ENCODE data around the gene EPHA2. TPM values are rescaled to one million over a fixed set of nuclear protein-coding genes. Genes with fewer than 3 reads are reported as not detected.

EPHA2 gene
- total RNA-seq, 2 experiments from 2014 or later = 0.08 TPM; not detected in 1

GRCh38 chr1:16099412-16099811 lies 56.5 kb downstream of the EPHA2 start:
- H3K36me3 Mint-ChIP-seq = no peaks in the 10 kb centered on the region
- no peaks in the 10 kb centered on the region for H3K4me1 Mint-ChIP-seq
- peaks cover 5% of the 10 kb centered on the region for H3K9me3 Mint-ChIP-seq
- H3K27me3 Mint-ChIP-seq = peaks cover 11% of the 10 kb centered on the region
- no peak overlapping the region for H3K27ac Mint-ChIP-seq
- no peak overlapping the region for H3K4me3 Mint-ChIP-seq
- DNase-seq = no peak

- Mint-ChIP-seq H3K9me3 (no peaks in the 10 kb centered on the region), H3K4me3 (no peak overlapping the region), H3K27me3 (peaks cover 7% of the 10 kb centered on the region), H3K27ac (no peak overlapping the region), H3K36me3 (no peaks in the 10 kb centered on the region), H3K4me1 (no peaks in the 10 kb centered on the region)
- DNase-seq = no peak
These were observed 60.4 kb downstream of the EPHA2 start for GRCh38 chr1:16095447-16095846.

GRCh38 chr1:16094453-16095158 lies 61.3 kb downstream of the EPHA2 start:
- Mint-ChIP-seq H3K9me3 (no peaks in the 10 kb centered on the region), H3K4me1 (no peaks in the 10 kb centered on the region), H3K4me3 (no peak overlapping the region), H3K27me3 (peaks cover 7% of the 10 kb centered on the region), H3K27ac (no peak overlapping the region), H3K36me3 (no peaks in the 10 kb centered on the region)
- DNase-seq = no peak

GRCh38 chr1:16093611-16094010 lies 62.3 kb downstream of the EPHA2 start:
- no peaks in the 10 kb centered on the region for H3K4me1 Mint-ChIP-seq
- DNase-seq = no peak
- no peaks in the 10 kb centered on the region for H3K36me3 Mint-ChIP-seq
- H3K27ac Mint-ChIP-seq = no peak overlapping the region
- peaks cover 7% of the 10 kb centered on the region for H3K27me3 Mint-ChIP-seq
- no peak overlapping the region for H3K4me3 Mint-ChIP-seq
- no peaks in the 10 kb centered on the region for H3K9me3 Mint-ChIP-seq

- Mint-ChIP-seq H3K27ac (no peak overlapping the region), H3K27me3 (peaks cover 7% of the 10 kb centered on the region), H3K9me3 (no peaks in the 10 kb centered on the region), H3K4me3 (no peak overlapping the region), H3K36me3 (no peaks in the 10 kb centered on the region), H3K4me1 (no peaks in the 10 kb centered on the region)
- no peak for DNase-seq
These were observed 62.9 kb downstream of the EPHA2 start for GRCh38 chr1:16092923-16093511.

- H3K4me3 Mint-ChIP-seq = no peak overlapping the region
- H3K9me3 Mint-ChIP-seq = no peaks in the 10 kb centered on the region
- H3K36me3 Mint-ChIP-seq = no peaks in the 10 kb centered on the region
- DNase-seq = no peak
- no peaks in the 10 kb centered on the region for H3K4me1 Mint-ChIP-seq
- H3K27me3 Mint-ChIP-seq = peaks cover 7% of the 10 kb centered on the region
- H3K27ac Mint-ChIP-seq = no peak overlapping the region
These were observed 63.6 kb downstream of the EPHA2 start for GRCh38 chr1:16092097-16092922.

- H3K4me3 Mint-ChIP-seq = no peak overlapping the region
- H3K27me3 Mint-ChIP-seq = peaks cover 3% of the 10 kb centered on the region
- H3K36me3 Mint-ChIP-seq = no peaks in the 10 kb centered on the region
- H3K4me1 Mint-ChIP-seq = no peaks in the 10 kb centered on the region
- no peak for DNase-seq
- H3K27ac Mint-ChIP-seq = no peak overlapping the region
- no peaks in the 10 kb centered on the region for H3K9me3 Mint-ChIP-seq
These were observed 64.6 kb downstream of the EPHA2 start for GRCh38 chr1:16091296-16091695.

GRCh38 chr1:16090076-16090826 lies 65.6 kb downstream of the EPHA2 start:
- H3K4me1 Mint-ChIP-seq = no peaks in the 10 kb centered on the region
- no peaks in the 10 kb centered on the region for H3K36me3 Mint-ChIP-seq
- H3K27me3 Mint-ChIP-seq = no peaks in the 10 kb centered on the region
- H3K9me3 Mint-ChIP-seq = no peaks in the 10 kb centered on the region
- DNase-seq = no peak
- no peak overlapping the region for H3K27ac Mint-ChIP-seq
- no peak overlapping the region for H3K4me3 Mint-ChIP-seq

- Mint-ChIP-seq H3K36me3 (no peaks in the 10 kb centered on the region), H3K4me3 (no peak overlapping the region), H3K27ac (no peak overlapping the region), H3K9me3 (no peaks in the 10 kb centered on the region), H3K27me3 (no peaks in the 10 kb centered on the region), H3K4me1 (no peaks in the 10 kb centered on the region)
- no peak for DNase-seq
These were observed 66.9 kb downstream of the EPHA2 start for GRCh38 chr1:16088996-16089395.

- no peaks in the 10 kb centered on the region for H3K4me1 Mint-ChIP-seq
- DNase-seq = no peak
- no peak overlapping the region for H3K27ac Mint-ChIP-seq
- no peak overlapping the region for H3K4me3 Mint-ChIP-seq
- no peaks in the 10 kb centered on the region for H3K27me3 Mint-ChIP-seq
- H3K9me3 Mint-ChIP-seq = no peaks in the 10 kb centered on the region
- H3K36me3 Mint-ChIP-seq = no peaks in the 10 kb centered on the region
These were observed 67.4 kb downstream of the EPHA2 start for GRCh38 chr1:16088351-16088911.

- Mint-ChIP-seq H3K27ac (no peak overlapping the region), H3K4me1 (no peaks in the 10 kb centered on the region), H3K36me3 (no peaks in the 10 kb centered on the region), H3K27me3 (no peaks in the 10 kb centered on the region), H3K9me3 (no peaks in the 10 kb centered on the region), H3K4me3 (no peak overlapping the region)
- no peak for DNase-seq
These were observed 68.1 kb downstream of the EPHA2 start for GRCh38 chr1:16087733-16088132.

- Mint-ChIP-seq H3K27ac (no peak overlapping the region), H3K4me1 (no peaks in the 10 kb centered on the region), H3K36me3 (no peaks in the 10 kb centered on the region), H3K9me3 (no peaks in the 10 kb centered on the region), H3K4me3 (no peak overlapping the region), H3K27me3 (no peaks in the 10 kb centered on the region)
- no peak for DNase-seq
These were observed 70.3 kb downstream of the EPHA2 start for GRCh38 chr1:16085522-16085921.

- H3K36me3 Mint-ChIP-seq = no peaks in the 10 kb centered on the region
- no peak overlapping the region for H3K4me3 Mint-ChIP-seq
- peaks cover 6% of the 10 kb centered on the region for H3K4me1 Mint-ChIP-seq
- H3K27ac Mint-ChIP-seq = no peak overlapping the region
- DNase-seq = no peak
- no peaks in the 10 kb centered on the region for H3K9me3 Mint-ChIP-seq
- no peaks in the 10 kb centered on the region for H3K27me3 Mint-ChIP-seq
These were observed 72.4 kb downstream of the EPHA2 start for GRCh38 chr1:16083486-16083885.

GRCh38 chr1:16082283-16083038 lies 73.4 kb downstream of the EPHA2 start:
- Mint-ChIP-seq H3K27ac (no peak overlapping the region), H3K4me3 (no peak overlapping the region), H3K9me3 (no peaks in the 10 kb centered on the region), H3K36me3 (no peaks in the 10 kb centered on the region), H3K27me3 (no peaks in the 10 kb centered on the region), H3K4me1 (peaks cover 6% of the 10 kb centered on the region)
- peak; percentile 59 for DNase-seq
